Kidney (tissue), 14 donors: ENCODE results near the gene ADCK1. TPM values are rescaled to one million over a fixed set of nuclear protein-coding genes. Genes with fewer than 3 reads are reported as not detected.

Source experiments
- DNase-seq, 5 donors: peaks; one replicate each; pipeline ENCODE4 v3.0.0-alpha.2; 2013 to 2020
- FAIRE-seq: peaks from 2 replicates; lab custom pipeline; 2012; peaks lifted over from hg19 to GRCh38; lab: Jason Lieb, UNC
- H3K27ac ChIP-seq, 2 donors: one replicate each; pipeline ENCODE4 v1.7.0; 2013; ENCODE audit warnings: low read depth in 2 of 2, low read length in 2 of 2, inconsistent platforms in 1 of 2
- H3K27me3 ChIP-seq: one replicate; pipeline ENCODE4 v1.7.1; 2013; ENCODE audit warnings: low read length, inconsistent platforms; ENCODE audit not compliant: control insufficient read depth, insufficient read depth
- H3K36me3 ChIP-seq, 3 donors: one replicate each; pipeline versions ENCODE4 v1.7.0 to v1.7.1; 2013; ENCODE audit warnings: low read length in 3 of 3, control low read depth in 1 of 3, inconsistent platforms in 1 of 3; ENCODE audit not compliant: insufficient read depth in 3 of 3, control insufficient read depth in 2 of 3
- H3K4me1 ChIP-seq, 3 donors: one replicate each; pipeline versions ENCODE4 v1.7.0 to v1.7.1; 2013; ENCODE audit warnings: low read length in 3 of 3, inconsistent platforms in 1 of 3, low read depth in 1 of 3; ENCODE audit not compliant: control insufficient read depth in 2 of 3, insufficient read depth in 2 of 3
- H3K4me3 ChIP-seq, 3 donors: one replicate each; pipeline versions ENCODE4 v1.7.0 to v1.8.1; 2013; ENCODE audit warnings: low read length in 3 of 3, control low read depth in 1 of 3, inconsistent platforms in 1 of 3
- H3K9ac ChIP-seq, 3 donors: one replicate each; pipeline versions ENCODE4 v1.7.0 to v1.7.1; 2013; ENCODE audit warnings: low read length in 3 of 3, control low read depth in 1 of 3, inconsistent platforms in 1 of 3
- H3K9me3 ChIP-seq, 3 donors: one replicate each; pipeline versions ENCODE4 v1.7.0 to v1.7.1; 2013; ENCODE audit warnings: low read length in 3 of 3, control low read depth in 1 of 3, inconsistent platforms in 1 of 3; ENCODE audit not compliant: control insufficient read depth in 2 of 3, insufficient read depth in 1 of 3
- intact Hi-C: fragments of 100-400 bp; cut with DNase I; formaldehyde crosslinking; loops from one replicate; pipeline ENCODE4 v1.11.1; 2022
- polyA plus RNA-seq: library from polyadenylated mRNA; stranded (reverse); fragments of 350-450 nt; fragmentation: Illumina TruSeq; extraction: RNeasy Lipid Tissue Mini Kit (QIAGEN cat#74804); gene quantifications from one replicate; pipeline ENCODE4 v1.2.3, GENCODE V29; 2014; ENCODE audit warnings: low read depth, low replicate concordance; ENCODE audit not compliant: insufficient read depth
- total RNA-seq: library from RNA; stranded (reverse); fragmentation: NEBNext Ultra II Directional; extraction: Animal tissue kit (Norgen Biotek cat#: 25700); gene quantifications from one replicate; pipeline ENCODE4 v1.2.1, GENCODE V29; 2021
- TF ChIP-seq, protein P1 (sequence below): IDR thresholded peaks from 3 replicates; pipeline ENCODE4 v1.5.1; 2012; ENCODE audit warnings: mild to moderate bottlenecking, moderate library complexity, borderline replicate concordance; ENCODE audit not compliant: insufficient read depth; ENCODE audit errors: extremely low read depth
- donor health status: control.
- donor health status: control.
- donor health status: control.
- donor health status: control.
- donor health status: control.
- donor health status: DM: yes; HTN: yes; CAD: no.
- donor health status: Normal renal cell carcinoma (clear cell type).

Gene ADCK1
- total and polyA plus RNA-seq, 2 donors from 2014 or later, result 8.0 to 10.3 TPM

DNA sequence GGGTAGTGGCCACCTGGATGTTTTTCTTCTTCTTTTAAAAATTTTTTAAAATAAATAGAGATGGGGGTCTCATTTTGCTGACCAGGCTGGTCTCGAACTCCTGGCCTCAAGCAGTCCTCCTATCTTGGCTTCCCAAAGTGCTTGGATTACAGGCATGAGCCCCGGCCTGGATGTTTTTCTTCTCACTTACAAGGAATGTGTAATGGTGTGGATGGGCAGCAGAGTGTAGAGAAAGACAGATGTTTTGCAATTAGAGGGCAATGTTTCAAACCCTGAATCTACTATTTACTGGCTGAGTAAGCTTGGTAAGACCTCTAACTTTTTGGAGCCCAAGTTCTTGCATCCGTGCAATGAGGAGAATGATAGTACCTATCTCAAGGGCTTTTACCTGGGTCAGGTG is 48.1 kb downstream of the ADCK1 start:
- H3K4me3 ChIP-seq, result no peak overlapping the region
- H3K9me3 ChIP-seq, result no peaks in the 10 kb centered on the region
- FAIRE-seq (no peak), DNase-seq (peak in 2 of 5 donors; percentile 36 to 46)
- intact Hi-C loops, result no loop called here
- no peak overlapping the region for H3K27ac ChIP-seq
- no peaks in the 10 kb centered on the region for H3K36me3 ChIP-seq
- H3K9ac ChIP-seq, result no peak overlapping the region
- no peaks in the 10 kb centered on the region for H3K4me1 ChIP-seq
- TF ChIP-seq, protein P1, sequence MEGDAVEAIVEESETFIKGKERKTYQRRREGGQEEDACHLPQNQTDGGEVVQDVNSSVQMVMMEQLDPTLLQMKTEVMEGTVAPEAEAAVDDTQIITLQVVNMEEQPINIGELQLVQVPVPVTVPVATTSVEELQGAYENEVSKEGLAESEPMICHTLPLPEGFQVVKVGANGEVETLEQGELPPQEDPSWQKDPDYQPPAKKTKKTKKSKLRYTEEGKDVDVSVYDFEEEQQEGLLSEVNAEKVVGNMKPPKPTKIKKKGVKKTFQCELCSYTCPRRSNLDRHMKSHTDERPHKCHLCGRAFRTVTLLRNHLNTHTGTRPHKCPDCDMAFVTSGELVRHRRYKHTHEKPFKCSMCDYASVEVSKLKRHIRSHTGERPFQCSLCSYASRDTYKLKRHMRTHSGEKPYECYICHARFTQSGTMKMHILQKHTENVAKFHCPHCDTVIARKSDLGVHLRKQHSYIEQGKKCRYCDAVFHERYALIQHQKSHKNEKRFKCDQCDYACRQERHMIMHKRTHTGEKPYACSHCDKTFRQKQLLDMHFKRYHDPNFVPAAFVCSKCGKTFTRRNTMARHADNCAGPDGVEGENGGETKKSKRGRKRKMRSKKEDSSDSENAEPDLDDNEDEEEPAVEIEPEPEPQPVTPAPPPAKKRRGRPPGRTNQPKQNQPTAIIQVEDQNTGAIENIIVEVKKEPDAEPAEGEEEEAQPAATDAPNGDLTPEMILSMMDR, result no peak
- no peaks in the 10 kb centered on the region for H3K27me3 ChIP-seq

DNA sequence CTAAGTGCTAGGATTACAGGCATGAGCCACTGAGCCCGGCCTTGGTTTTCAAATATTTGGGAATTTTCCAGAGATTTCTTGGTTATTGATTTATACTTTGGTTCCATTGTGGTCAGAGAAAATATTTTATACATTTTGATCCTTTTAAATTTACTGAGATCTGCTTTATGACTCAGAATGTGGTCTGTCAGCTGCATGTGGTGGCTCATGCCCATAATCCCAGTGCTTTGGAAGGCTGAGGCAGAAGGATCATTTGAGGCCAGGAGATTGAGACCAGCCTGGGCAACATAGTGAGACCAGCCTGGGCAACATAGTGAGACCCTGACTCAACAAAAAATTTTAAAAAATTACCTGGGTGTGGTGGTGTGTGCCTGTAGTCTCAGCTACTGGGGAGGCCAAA is 49.8 kb downstream of the ADCK1 start:
- Histone ChIP-seq H3K4me1 (no peaks in the 10 kb centered on the region), H3K36me3 (no peaks in the 10 kb centered on the region), H3K27ac (no peak overlapping the region), H3K4me3 (no peak overlapping the region), H3K9me3 (no peaks in the 10 kb centered on the region), H3K9ac (no peak overlapping the region), H3K27me3 (no peaks in the 10 kb centered on the region)
- TF ChIP-seq, protein P1, result no peak
- intact Hi-C loops, result no loop called here
- no peak for DNase-seq
- no peak for FAIRE-seq

DNA sequence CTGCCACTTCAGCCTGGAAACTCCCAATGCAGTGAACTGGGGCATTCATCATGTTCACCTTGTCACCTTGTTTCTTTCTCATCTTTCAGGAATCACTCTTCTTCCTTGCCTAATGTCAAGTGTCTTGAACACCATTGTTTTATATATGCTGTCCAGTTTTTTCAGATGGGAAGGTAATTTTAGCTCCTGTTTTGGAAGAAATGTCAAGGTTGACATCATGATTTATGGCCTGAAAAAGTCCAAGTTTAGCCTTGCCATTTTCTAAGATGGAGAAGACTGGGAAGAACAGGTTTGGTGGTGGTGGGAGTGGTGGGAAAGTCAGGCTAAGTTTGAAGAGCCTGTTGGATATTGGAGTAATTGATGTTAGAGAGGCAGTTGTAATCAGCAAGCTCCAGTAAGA is 54.0 kb downstream of the ADCK1 start:
- Histone ChIP-seq H3K9me3 (no peaks in the 10 kb centered on the region), H3K27ac (no peak overlapping the region), H3K36me3 (no peaks in the 10 kb centered on the region), H3K4me1 (no peaks in the 10 kb centered on the region), H3K4me3 (no peak overlapping the region), H3K9ac (no peak overlapping the region), H3K27me3 (no peaks in the 10 kb centered on the region)
- no peak for FAIRE-seq
- peak in 1 of 5 donors; percentile 24 for DNase-seq
- TF ChIP-seq, protein P1, result no peak
- intact Hi-C loops, result no loop called here

DNA sequence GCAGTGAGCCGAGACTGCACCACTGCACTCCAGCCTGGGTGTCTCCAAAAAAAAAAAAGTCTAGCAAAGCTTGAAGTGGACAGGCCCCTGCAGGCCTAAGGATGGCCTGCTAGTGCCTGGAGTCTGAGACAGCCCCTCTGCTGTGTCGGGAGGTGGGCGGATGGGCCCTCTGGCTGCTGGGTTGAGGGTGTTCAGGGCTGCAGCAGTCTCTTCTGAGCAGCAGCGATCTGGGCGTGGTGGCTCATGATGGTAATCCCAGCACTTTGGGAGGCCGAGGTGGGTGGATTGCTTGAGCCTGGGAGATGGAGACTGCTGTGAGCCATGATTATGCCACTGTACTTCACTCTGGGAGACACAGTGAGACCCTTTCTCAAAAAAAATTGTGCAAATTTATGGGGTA is 57.0 kb downstream of the ADCK1 start:
- TF ChIP-seq, protein P1, result no peak
- no peaks in the 10 kb centered on the region for H3K36me3 ChIP-seq
- FAIRE-seq (no peak), DNase-seq (no peak)
- no peaks in the 10 kb centered on the region for H3K9me3 ChIP-seq
- H3K4me3 ChIP-seq, result no peak overlapping the region
- no peak overlapping the region for H3K27ac ChIP-seq
- H3K4me1 ChIP-seq, result no peaks in the 10 kb centered on the region
- no peak overlapping the region for H3K9ac ChIP-seq
- intact Hi-C loops, result no loop called here
- no peaks in the 10 kb centered on the region for H3K27me3 ChIP-seq
